Mesendoderm (in vitro differentiated cells): ENCODE data around the gene CPT1C.

ENCODE experiments used
- DNase-seq: peaks from one replicate; pipeline ENCODE4 v3.0.0; 2013
- H2AK5ac ChIP-seq: 2 replicates; pipeline ENCODE4 v1.6.1; 2013; ENCODE audit warnings: low read length, inconsistent platforms
- H2BK120ac ChIP-seq: 2 replicates; pipeline ENCODE4 v1.6.1; 2013; ENCODE audit warnings: low read depth, mild to moderate bottlenecking, low read length, moderate library complexity, mixed read lengths
- H2BK15ac ChIP-seq: replicated peaks from 2 replicates; pipeline ENCODE4 v1.6.1; 2013; ENCODE audit warnings: low read depth, mild to moderate bottlenecking, moderate library complexity
- H2BK5ac ChIP-seq: 2 replicates; pipeline ENCODE4 v1.6.1; 2013; ENCODE audit warnings: low read length, inconsistent platforms
- H3K18ac ChIP-seq: 2 replicates; pipeline ENCODE4 v1.6.1; 2013; ENCODE audit warnings: mild to moderate bottlenecking, low read length, mixed read lengths
- H3K23ac ChIP-seq: one replicate; pipeline ENCODE4 v1.6.1; 2013; ENCODE audit warnings: low read length
- H3K27ac ChIP-seq: 2 replicates; pipeline ENCODE4 v1.5.1; 2013; ENCODE audit warnings: low read depth, mild to moderate bottlenecking, inconsistent platforms, low read length, moderate library complexity
- H3K27me3 ChIP-seq: 2 replicates; pipeline ENCODE4 v1.6.1; 2013; ENCODE audit warnings: low read length, control low read depth, mild to moderate bottlenecking, inconsistent platforms; ENCODE audit not compliant: insufficient read depth, poor library complexity
- H3K36me3 ChIP-seq: 2 replicates; pipeline ENCODE4 v1.6.1; 2013; ENCODE audit warnings: low read length, inconsistent platforms; ENCODE audit not compliant: control insufficient read depth, insufficient read depth
- H3K4ac ChIP-seq: one replicate; pipeline ENCODE4 v1.6.1; 2013; ENCODE audit warnings: low read depth, mild to moderate bottlenecking, low read length, moderate library complexity
- H3K4me1 ChIP-seq: 2 replicates; pipeline ENCODE4 v1.6.1; 2013; ENCODE audit warnings: low read depth, low read length, inconsistent platforms; ENCODE audit not compliant: control insufficient read depth
- H3K4me2 ChIP-seq: 2 replicates; pipeline ENCODE4 v1.6.1; 2013; ENCODE audit warnings: low read length
- H3K4me3 ChIP-seq: 2 replicates; pipeline ENCODE4 v1.5.1; 2013; ENCODE audit warnings: mild to moderate bottlenecking, low read length
- H3K56ac ChIP-seq: one replicate; pipeline ENCODE4 v1.6.1; 2013; ENCODE audit warnings: low read length
- H3K79me1 ChIP-seq: 2 replicates; pipeline ENCODE4 v1.6.1; 2013; ENCODE audit warnings: low read length, inconsistent platforms
- H3K79me2 ChIP-seq: 2 replicates; pipeline ENCODE4 v1.6.1; 2013; ENCODE audit warnings: mild to moderate bottlenecking, low read length; ENCODE audit not compliant: control insufficient read depth, insufficient read depth
- H3K9ac ChIP-seq: 2 replicates; pipeline ENCODE4 v1.6.1; 2013; ENCODE audit warnings: low read length, inconsistent platforms
- H4K5ac ChIP-seq: one replicate; pipeline ENCODE4 v1.6.1; 2013; ENCODE audit warnings: low read length
- H4K8ac ChIP-seq: one replicate; pipeline ENCODE4 v1.6.1; 2013; ENCODE audit warnings: low read depth, mild to moderate bottlenecking, control low read depth, low read length, moderate library complexity
- WGBS: extraction: QIAGEN DNeasy Blood & Tissue Kit; methylation state at CpG from one replicate; pipeline ENCODE4 v1.1.7; 2013; ENCODE audit warnings: low lambda C conversion rate, missing lambda C conversion rate; ENCODE audit not compliant: insufficient coverage; ENCODE audit errors: extremely low coverage; 5-methylcytosine and 5-hydroxymethylcytosine counted together

CPT1C gene

DNA sequence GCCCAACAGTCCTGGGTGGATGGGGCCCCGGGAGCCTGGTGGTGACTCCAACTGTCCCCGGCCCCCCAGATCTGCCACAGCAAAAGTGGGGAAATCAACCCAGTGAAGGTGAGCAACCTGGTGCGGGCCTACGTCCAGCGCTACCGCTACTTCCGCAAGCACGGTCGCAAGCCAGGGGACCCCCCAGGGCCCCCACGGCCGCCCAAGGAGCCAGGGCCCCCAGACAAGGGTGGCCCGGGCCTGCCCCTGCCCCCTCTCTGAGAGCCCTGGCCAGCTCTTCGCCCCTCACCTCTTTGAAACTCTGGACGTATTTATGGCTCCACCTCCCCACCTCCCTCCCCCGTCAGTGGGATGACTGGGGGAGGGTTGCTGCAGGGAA, 32.8 kb upstream of the CPT1C start:
- Histone ChIP-seq H3K4me2 (no peak overlapping the region), H4K5ac (no peak overlapping the region), H3K27me3 (no peaks in the 10 kb centered on the region), H2BK120ac (no peak overlapping the region), H3K56ac (no peak overlapping the region), H2AK5ac (no peak overlapping the region), H3K79me1 (no peaks in the 10 kb centered on the region), H4K8ac (no peak overlapping the region), H3K4me1 (no peaks in the 10 kb centered on the region), H3K36me3 (peaks cover 23% of the 10 kb centered on the region), H3K18ac (no peak overlapping the region), H3K27ac (no peak overlapping the region), H3K4me3 (no peak overlapping the region), H2BK5ac (no peak overlapping the region), H3K79me2 (no peaks in the 10 kb centered on the region), H3K4ac (no peak overlapping the region), H3K23ac (no peak overlapping the region), H3K9ac (no peak overlapping the region), H2BK15ac (no peak overlapping the region)
- no CpG with 5 or more reads among the region's 15 CpGs for WGBS
- no peak for DNase-seq

DNA sequence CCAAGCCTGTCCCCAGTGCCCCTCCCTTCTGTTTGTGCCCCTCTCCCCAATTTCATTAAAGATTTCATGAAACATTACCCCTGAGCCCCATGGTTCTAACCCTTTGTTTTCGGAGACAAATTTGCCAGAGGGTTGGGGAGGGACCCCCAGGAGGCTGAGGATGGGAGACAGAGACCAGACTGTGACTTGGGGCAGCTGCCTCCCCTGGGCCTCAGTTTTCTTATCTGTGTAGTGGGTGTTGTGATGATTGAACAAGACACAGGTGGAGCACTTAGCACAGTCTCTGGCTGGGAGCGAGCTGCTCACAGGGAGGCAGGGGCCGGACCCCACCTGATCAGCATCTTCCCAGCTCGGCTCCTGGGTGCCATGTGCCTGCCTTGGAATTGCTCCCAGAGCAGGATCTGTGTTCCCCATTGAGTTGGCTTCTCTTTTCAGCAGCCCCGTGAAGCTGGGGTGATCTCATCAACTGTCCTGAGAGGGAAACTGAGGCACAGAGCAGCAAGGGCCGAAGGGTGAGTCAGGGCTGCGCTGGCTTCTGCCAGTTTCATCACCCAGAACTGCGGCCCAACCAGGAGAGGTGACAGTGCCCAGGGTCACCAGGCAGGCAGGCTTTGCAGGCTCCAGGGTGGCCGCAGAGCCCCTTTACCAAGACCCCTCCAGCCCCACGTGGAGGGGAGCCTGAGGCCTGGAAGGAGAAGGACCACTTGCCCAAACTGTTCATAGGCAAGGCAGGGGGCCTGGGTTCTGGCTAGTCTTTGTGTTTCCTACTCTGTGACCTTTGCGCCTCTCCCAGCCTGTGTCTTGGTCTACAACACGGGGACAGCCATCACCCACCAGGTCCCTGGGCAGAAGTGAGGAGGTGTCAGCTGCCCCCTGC, 32.1 kb upstream of the CPT1C start:
- no peak for DNase-seq
- no peak overlapping the region for H3K4me2 ChIP-seq
- no peak overlapping the region for H3K9ac ChIP-seq
- H2BK120ac ChIP-seq, result no peak overlapping the region
- H2BK5ac ChIP-seq, result no peak overlapping the region
- H3K4me1 ChIP-seq, result no peaks in the 10 kb centered on the region
- H2AK5ac ChIP-seq, result no peak overlapping the region
- no peak overlapping the region for H3K4me3 ChIP-seq
- H3K79me2 ChIP-seq, result no peaks in the 10 kb centered on the region
- H2BK15ac ChIP-seq, result no peak overlapping the region
- H3K36me3 ChIP-seq, result peaks cover 23% of the 10 kb centered on the region
- no peak overlapping the region for H3K23ac ChIP-seq
- H3K4ac ChIP-seq, result no peak overlapping the region
- no peak overlapping the region for H4K5ac ChIP-seq
- H3K27ac ChIP-seq, result no peak overlapping the region
- H3K18ac ChIP-seq, result no peak overlapping the region
- H3K27me3 ChIP-seq, result no peaks in the 10 kb centered on the region
- H3K79me1 ChIP-seq, result peaks cover 2% of the 10 kb centered on the region
- no CpG with 5 or more reads among the region's 12 CpGs for WGBS
- H4K8ac ChIP-seq, result no peak overlapping the region
- no peak overlapping the region for H3K56ac ChIP-seq

DNA sequence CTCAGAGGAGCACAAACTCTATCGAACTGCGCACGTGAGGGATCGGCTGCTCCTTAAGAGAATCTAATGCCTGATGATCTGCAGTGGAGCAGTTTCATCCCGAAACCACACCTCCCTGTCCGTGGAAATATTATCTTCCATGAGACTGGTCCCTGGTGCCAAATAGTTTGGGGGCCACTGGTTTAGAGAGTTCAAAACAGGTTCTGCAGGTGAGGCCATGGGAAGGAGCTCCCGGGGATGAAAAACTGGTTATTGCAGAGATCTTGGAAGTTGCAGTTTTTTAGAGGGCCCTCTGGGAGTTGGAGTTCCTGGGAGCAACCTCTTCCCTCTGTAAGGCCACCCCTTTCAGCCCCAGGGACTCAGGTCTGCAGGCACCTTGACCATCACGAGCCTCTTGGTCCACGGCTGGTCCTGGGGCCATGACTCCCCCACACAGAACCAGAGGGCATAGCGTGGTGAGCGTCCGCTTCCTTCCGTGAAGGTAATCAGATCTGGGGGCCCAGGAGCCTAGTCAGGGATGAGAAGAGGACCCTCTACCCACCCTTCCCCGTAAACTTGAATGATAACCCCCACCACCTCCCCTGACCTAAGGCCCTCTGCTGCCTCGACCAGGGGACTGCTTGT, 30.5 kb upstream of the CPT1C start:
- Histone ChIP-seq H3K27ac (no peak overlapping the region), H3K23ac (no peak overlapping the region), H4K8ac (no peak overlapping the region), H2BK5ac (no peak overlapping the region), H3K36me3 (peaks cover 19% of the 10 kb centered on the region), H3K4me2 (no peak overlapping the region), H4K5ac (no peak overlapping the region), H2BK15ac (no peak overlapping the region), H3K18ac (no peak overlapping the region), H3K4me1 (no peaks in the 10 kb centered on the region), H3K9ac (no peak overlapping the region), H3K27me3 (no peaks in the 10 kb centered on the region), H2BK120ac (no peak overlapping the region), H2AK5ac (no peak overlapping the region), H3K79me2 (peaks cover 7% of the 10 kb centered on the region), H3K56ac (no peak overlapping the region), H3K4ac (no peak overlapping the region), H3K79me1 (peaks cover 7% of the 10 kb centered on the region), H3K4me3 (no peak overlapping the region)
- WGBS, result no CpG with 5 or more reads among the region's 15 CpGs
- no peak for DNase-seq

DNA sequence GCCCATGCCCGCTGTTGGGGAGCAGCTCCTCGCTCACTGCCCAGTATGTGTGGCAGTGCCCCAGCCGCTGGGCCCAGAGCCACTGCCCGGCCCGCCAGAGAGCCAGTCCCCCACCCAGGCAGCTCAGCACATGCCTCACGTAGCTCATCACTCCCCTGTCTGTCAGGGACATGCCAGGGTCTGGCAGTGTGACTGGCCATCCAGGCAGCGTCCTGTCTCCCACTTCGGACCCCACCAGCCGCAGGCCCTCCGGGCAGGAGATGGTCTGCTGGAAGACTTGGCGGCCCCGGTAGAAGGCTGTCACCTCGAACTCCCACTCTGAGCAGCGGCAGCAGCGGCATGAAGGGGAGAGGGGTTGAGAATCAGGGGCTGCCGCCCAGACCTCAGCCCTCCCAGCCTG, 28.9 kb upstream of the CPT1C start:
- no peak overlapping the region for H3K4me3 ChIP-seq
- no peaks in the 10 kb centered on the region for H3K27me3 ChIP-seq
- H2BK5ac ChIP-seq, result no peak overlapping the region

DNA sequence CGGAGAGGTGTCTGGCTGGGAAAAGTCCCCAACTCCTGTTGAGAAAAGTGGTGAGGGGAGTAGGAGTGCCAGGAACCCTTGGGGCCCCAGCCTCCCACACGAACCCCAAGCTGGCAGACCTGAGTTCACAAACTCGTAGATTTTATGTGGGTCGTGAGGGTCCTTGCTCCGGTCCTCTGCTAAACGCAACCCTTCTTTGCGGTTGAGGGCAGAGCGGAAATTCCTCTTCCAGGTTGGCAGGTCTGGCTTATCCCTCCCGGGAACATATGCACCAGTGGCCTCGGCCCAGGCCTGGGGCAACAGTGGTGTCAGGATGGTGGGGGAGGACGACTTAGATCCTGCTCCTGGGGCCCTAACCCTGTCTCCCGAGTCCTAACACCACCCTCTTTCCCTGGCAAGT, 27.7 kb upstream of the CPT1C start:
- Histone ChIP-seq H3K4me1 (peaks cover 2% of the 10 kb centered on the region), H4K5ac (no peak overlapping the region), H3K79me1 (peaks cover 17% of the 10 kb centered on the region), H3K27ac (no peak overlapping the region), H3K79me2 (peaks cover 19% of the 10 kb centered on the region), H3K4ac (no peak overlapping the region), H3K23ac (no peak overlapping the region), H3K4me2 (no peak overlapping the region), H2AK5ac (no peak overlapping the region), H4K8ac (no peak overlapping the region), H3K27me3 (no peaks in the 10 kb centered on the region), H3K9ac (no peak overlapping the region), H3K56ac (no peak overlapping the region), H3K18ac (no peak overlapping the region), H3K4me3 (no peak overlapping the region), H3K36me3 (peaks cover 15% of the 10 kb centered on the region), H2BK120ac (no peak overlapping the region), H2BK15ac (no peak overlapping the region), H2BK5ac (no peak overlapping the region)
- DNase-seq, result no peak
- no CpG with 5 or more reads among the region's 12 CpGs for WGBS

More for the DNA sequence above, 28.9 kb upstream of the CPT1C start:
- Histone ChIP-seq H3K56ac (no peak overlapping the region), H3K27ac (no peak overlapping the region), H2BK120ac (no peak overlapping the region), H3K4me1 (peaks cover 2% of the 10 kb centered on the region), H4K5ac (no peak overlapping the region), H3K23ac (no peak overlapping the region), H2AK5ac (no peak overlapping the region), H3K36me3 (peaks cover 19% of the 10 kb centered on the region), H4K8ac (no peak overlapping the region), H3K4ac (no peak overlapping the region), H3K18ac (no peak overlapping the region), H3K4me2 (no peak overlapping the region), H3K79me2 (peaks cover 16% of the 10 kb centered on the region), H2BK15ac (no peak overlapping the region), H3K9ac (no peak overlapping the region), H3K79me1 (peaks cover 13% of the 10 kb centered on the region)
- no CpG with 5 or more reads among the region's 16 CpGs for WGBS
- DNase-seq, result no peak
